ENCODE measurements around the gene GUCY2D. TPM values are rescaled to one million over a fixed set of nuclear protein-coding genes. Genes with fewer than 3 reads are reported as not detected.

GUCY2D gene
- total RNA-seq, 4 donors from 2014 or later: not detected

GRCh38 chr17:8005967-8006730 is 3.7 kb downstream of the GUCY2D start:
- TF ChIP-seq CTCF (IDR thresholded peaks at IDR 0.05; ENCODE audit: low read depth): no peak

GRCh38 chr17:8006836-8007680 is 4.6 kb downstream of the GUCY2D start:
- no peak for TF ChIP-seq CTCF (IDR thresholded peaks at IDR 0.05; ENCODE audit: low read depth)

- TF ChIP-seq CTCF (IDR thresholded peaks at IDR 0.05; ENCODE audit: low read depth): no peak
Observed at GRCh38 chr17:8007836-8008235, 5.4 kb downstream of the GUCY2D start.

GRCh38 chr17:8012045-8012580 is 9.7 kb downstream of the GUCY2D start:
- no peak for TF ChIP-seq CTCF (IDR thresholded peaks at IDR 0.05; ENCODE audit: low read depth)

- no peak for TF ChIP-seq CTCF (IDR thresholded peaks at IDR 0.05; ENCODE audit: low read depth)
Observed at GRCh38 chr17:8012996-8013640, 10.7 kb downstream of the GUCY2D start.

- TF ChIP-seq CTCF (IDR thresholded peaks at IDR 0.05; ENCODE audit: low read depth): no peak
Observed at GRCh38 chr17:8013731-8014557, 11.5 kb downstream of the GUCY2D start.
